ENCODE data around the gene NTN5.

Gene NTN5

GRCh38 chr19:48668332-48668731 is 4.5 kb downstream of the NTN5 start:
- TF ChIP-seq CTCF (conservative IDR thresholded peaks at IDR 0.05; ENCODE audit: low read depth, low read length), result no peak
- no peak overlapping the region for H3K4me3 ChIP-seq (ENCODE audit: low read depth, low read length)
- no peak for DNase-seq (ENCODE audit: low read depth)

DNA sequence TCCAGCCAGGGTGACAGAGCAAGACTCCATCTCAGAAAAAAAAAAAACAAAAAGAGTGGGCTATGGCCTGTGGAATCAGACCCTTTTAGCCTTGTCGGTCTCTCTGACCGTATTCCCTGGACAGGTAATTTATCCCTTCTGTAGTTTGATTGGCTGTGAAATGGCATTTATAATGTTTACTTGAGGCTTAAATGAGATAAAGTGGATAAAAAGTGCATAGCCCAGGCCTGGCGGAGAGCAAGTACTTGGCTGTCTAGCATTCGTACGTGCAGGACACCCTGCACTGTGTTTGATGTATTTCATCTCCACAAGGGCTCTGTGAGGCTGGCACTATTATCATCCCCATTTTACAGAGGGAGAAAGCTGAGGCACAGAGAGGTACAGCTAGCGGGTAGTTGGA is 7.0 kb downstream of the NTN5 start:
- no peak overlapping the region for H3K4me3 ChIP-seq (ENCODE audit: low read depth, low read length)
- TF ChIP-seq CTCF (conservative IDR thresholded peaks at IDR 0.05; ENCODE audit: low read depth, low read length), result no peak
- DNase-seq (ENCODE audit: low read depth), result no peak

DNA sequence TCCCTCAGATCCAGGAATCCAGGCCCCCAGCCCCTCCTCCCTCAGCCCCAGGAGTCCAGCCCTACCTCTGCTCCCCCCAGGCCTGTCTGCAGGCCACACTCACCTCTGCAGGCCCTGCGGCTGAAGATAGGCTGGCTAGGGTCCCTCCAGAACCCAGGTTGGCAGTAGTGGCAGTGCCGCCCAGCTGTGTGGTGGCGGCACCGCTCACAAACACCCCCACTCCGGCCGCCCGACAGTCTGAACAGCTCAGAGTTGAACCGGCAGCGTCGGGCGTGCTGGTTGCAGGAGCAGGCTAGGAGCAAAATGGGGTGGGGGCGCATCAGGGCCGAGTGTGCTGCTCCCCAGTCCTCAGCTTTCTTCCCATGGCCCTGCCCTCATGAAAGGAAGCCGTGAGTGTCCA is 8.3 kb downstream of the NTN5 start:
- no peak for DNase-seq (ENCODE audit: low read depth)
- H3K4me3 ChIP-seq (ENCODE audit: low read depth, low read length), result no peak overlapping the region
- TF ChIP-seq CTCF (conservative IDR thresholded peaks at IDR 0.05; ENCODE audit: low read depth, low read length), result no peak

DNA sequence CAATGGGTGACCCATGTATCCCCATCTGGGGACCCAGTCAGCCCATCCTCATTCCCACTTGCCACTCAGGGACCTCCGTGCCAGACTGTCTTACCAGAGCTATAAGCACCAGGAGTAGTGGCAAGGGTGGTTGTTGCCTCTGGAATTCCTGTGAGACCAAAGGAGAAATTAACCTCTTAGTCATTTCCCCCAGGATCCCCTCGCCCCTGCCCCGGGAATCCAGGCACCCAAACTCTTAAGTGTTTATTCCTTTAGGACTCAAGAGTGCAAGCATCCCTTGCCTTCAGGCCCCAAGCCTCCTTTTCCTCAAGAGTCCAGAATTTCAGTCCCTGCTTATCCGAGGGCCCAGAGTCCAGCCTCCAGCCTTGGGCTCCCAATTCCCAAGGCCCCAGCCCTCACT is 9.2 kb downstream of the NTN5 start:
- TF ChIP-seq CTCF (conservative IDR thresholded peaks at IDR 0.05; ENCODE audit: low read depth, low read length), result no peak
- no peak for DNase-seq (ENCODE audit: low read depth)
- no peak overlapping the region for H3K4me3 ChIP-seq (ENCODE audit: low read depth, low read length)

- DNase-seq (ENCODE audit: low read depth), result no peak
- TF ChIP-seq CTCF (conservative IDR thresholded peaks at IDR 0.05; ENCODE audit: low read depth, low read length), result no peak
- no peak overlapping the region for H3K4me3 ChIP-seq (ENCODE audit: low read depth, low read length)
These were observed 11.1 kb downstream of the NTN5 start for GRCh38 chr19:48661711-48662090.

GRCh38 chr19:48660852-48661710 is 11.7 kb downstream of the NTN5 start:
- DNase-seq (ENCODE audit: low read depth), result peak; percentile 90
- no peak for TF ChIP-seq CTCF (conservative IDR thresholded peaks at IDR 0.05; ENCODE audit: low read depth, low read length)
- H3K4me3 ChIP-seq (ENCODE audit: low read depth, low read length), result no peak overlapping the region

- DNase-seq (ENCODE audit: low read depth), result peak; percentile 66
- no peak overlapping the region for H3K4me3 ChIP-seq (ENCODE audit: low read depth, low read length)
- TF ChIP-seq CTCF (conservative IDR thresholded peaks at IDR 0.05; ENCODE audit: low read depth, low read length), result no peak
These were observed 13.0 kb downstream of the NTN5 start for GRCh38 chr19:48659768-48660167.
